ENCODE data around the gene USP46. TPM values are rescaled to one million over a fixed set of nuclear protein-coding genes. Genes with fewer than 3 reads are reported as not detected.

Gene USP46
- total and polyA plus RNA-seq, 2 of the 8 experiments (the other 6 are each of a cell fraction or from before 2014, with no cell fraction given), result 10.6 to 62.4 TPM

DNA sequence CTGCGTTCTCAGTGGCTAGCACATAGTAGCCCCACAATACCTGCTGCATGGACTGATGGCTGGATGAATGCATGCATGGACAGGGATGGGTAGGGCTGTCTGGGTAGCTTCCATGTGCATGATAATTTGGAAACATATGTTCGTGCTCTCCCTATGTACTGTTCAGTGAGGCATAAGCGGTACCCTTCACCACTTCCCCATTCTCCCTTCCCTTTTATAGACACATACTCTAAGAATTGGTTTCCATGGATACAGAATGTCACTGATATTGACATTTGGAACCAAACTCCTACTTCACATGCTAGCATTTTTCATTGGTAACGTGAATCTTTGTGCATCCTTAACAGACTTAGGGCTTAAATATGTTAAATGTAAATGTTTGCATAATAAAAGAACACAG is 20.4 kb downstream of the USP46 start (continued):
- no peak for TF ChIP-seq SP4 (IDR thresholded peaks at IDR 0.05; ENCODE audit: low read length)
- TF ChIP-seq, protein P1, sequence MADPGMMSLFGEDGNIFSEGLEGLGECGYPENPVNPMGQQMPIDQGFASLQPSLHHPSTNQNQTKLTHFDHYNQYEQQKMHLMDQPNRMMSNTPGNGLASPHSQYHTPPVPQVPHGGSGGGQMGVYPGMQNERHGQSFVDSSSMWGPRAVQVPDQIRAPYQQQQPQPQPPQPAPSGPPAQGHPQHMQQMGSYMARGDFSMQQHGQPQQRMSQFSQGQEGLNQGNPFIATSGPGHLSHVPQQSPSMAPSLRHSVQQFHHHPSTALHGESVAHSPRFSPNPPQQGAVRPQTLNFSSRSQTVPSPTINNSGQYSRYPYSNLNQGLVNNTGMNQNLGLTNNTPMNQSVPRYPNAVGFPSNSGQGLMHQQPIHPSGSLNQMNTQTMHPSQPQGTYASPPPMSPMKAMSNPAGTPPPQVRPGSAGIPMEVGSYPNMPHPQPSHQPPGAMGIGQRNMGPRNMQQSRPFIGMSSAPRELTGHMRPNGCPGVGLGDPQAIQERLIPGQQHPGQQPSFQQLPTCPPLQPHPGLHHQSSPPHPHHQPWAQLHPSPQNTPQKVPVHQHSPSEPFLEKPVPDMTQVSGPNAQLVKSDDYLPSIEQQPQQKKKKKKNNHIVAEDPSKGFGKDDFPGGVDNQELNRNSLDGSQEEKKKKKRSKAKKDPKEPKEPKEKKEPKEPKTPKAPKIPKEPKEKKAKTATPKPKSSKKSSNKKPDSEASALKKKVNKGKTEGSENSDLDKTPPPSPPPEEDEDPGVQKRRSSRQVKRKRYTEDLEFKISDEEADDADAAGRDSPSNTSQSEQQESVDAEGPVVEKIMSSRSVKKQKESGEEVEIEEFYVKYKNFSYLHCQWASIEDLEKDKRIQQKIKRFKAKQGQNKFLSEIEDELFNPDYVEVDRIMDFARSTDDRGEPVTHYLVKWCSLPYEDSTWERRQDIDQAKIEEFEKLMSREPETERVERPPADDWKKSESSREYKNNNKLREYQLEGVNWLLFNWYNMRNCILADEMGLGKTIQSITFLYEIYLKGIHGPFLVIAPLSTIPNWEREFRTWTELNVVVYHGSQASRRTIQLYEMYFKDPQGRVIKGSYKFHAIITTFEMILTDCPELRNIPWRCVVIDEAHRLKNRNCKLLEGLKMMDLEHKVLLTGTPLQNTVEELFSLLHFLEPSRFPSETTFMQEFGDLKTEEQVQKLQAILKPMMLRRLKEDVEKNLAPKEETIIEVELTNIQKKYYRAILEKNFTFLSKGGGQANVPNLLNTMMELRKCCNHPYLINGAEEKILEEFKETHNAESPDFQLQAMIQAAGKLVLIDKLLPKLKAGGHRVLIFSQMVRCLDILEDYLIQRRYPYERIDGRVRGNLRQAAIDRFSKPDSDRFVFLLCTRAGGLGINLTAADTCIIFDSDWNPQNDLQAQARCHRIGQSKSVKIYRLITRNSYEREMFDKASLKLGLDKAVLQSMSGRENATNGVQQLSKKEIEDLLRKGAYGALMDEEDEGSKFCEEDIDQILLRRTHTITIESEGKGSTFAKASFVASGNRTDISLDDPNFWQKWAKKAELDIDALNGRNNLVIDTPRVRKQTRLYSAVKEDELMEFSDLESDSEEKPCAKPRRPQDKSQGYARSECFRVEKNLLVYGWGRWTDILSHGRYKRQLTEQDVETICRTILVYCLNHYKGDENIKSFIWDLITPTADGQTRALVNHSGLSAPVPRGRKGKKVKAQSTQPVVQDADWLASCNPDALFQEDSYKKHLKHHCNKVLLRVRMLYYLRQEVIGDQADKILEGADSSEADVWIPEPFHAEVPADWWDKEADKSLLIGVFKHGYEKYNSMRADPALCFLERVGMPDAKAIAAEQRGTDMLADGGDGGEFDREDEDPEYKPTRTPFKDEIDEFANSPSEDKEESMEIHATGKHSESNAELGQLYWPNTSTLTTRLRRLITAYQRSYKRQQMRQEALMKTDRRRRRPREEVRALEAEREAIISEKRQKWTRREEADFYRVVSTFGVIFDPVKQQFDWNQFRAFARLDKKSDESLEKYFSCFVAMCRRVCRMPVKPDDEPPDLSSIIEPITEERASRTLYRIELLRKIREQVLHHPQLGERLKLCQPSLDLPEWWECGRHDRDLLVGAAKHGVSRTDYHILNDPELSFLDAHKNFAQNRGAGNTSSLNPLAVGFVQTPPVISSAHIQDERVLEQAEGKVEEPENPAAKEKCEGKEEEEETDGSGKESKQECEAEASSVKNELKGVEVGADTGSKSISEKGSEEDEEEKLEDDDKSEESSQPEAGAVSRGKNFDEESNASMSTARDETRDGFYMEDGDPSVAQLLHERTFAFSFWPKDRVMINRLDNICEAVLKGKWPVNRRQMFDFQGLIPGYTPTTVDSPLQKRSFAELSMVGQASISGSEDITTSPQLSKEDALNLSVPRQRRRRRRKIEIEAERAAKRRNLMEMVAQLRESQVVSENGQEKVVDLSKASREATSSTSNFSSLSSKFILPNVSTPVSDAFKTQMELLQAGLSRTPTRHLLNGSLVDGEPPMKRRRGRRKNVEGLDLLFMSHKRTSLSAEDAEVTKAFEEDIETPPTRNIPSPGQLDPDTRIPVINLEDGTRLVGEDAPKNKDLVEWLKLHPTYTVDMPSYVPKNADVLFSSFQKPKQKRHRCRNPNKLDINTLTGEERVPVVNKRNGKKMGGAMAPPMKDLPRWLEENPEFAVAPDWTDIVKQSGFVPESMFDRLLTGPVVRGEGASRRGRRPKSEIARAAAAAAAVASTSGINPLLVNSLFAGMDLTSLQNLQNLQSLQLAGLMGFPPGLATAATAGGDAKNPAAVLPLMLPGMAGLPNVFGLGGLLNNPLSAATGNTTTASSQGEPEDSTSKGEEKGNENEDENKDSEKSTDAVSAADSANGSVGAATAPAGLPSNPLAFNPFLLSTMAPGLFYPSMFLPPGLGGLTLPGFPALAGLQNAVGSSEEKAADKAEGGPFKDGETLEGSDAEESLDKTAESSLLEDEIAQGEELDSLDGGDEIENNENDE (IDR thresholded peaks at IDR 0.05; ENCODE audit: insufficient replicate concordance, low read length), result no peak
- no peak for TF ChIP-seq TCF12 (IDR thresholded peaks at IDR 0.05; ENCODE audit: low read depth, low read length)
- TF ChIP-seq TEAD4 (IDR thresholded peaks at IDR 0.05; ENCODE audit: low read depth, low read length), result no peak
